ENCODE data around the gene PXDN. TPM values are rescaled to one million over a fixed set of nuclear protein-coding genes. Genes with fewer than 3 reads are reported as not detected.

PXDN gene
- total RNA-seq, 2 donors from 2014 or later = 9.5 to 20.0 TPM

DNA sequence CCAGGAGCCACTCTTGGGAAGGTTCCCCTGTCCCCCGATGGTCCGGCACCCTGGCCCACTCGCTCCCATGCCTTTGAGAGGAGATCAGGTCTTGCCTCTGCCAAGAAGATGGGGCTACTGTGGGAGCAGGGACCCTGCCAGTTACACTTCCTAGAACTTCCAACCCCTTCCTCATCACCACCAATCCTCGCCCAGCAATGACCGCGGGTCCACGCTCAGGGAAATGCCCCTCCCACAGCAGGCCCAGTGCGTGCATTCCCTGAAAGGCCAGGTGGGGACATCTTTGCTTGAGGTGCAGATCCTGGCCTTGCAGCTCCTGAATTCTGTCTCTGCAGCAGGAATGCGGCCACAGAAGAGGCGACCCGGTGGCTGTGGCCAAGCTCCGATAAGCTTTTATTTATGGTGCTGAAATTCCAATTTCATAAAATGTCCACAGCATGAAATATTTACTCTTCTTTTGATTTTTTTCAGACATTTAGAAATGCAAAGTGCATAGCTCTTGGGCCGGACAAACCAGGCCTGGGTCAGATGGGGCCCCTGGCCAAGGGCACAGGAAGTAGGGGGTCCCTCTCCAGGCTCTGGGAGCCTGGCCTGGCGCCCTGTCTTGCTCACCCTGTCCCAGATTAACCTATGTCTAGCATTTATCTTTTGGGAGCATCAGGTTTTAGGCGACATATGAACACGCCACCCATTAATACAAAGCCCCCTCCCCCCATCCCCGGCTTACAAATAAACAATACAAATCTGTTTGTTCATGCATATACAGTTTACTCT is 29.8 kb downstream of the PXDN start:
- H3K27ac ChIP-seq = no peak overlapping the region
- H3K4me1 ChIP-seq = no peaks in the 10 kb centered on the region
- H3K9ac ChIP-seq (ENCODE audit: low read depth in 2 of 2, low read length in 2 of 2) = no peak overlapping the region
- no peaks in the 10 kb centered on the region for H3K36me3 ChIP-seq
- TF ChIP-seq CTCF (IDR thresholded peaks at IDR 0.05) = no peak
- no peaks in the 10 kb centered on the region for H3K9me3 ChIP-seq
- no peak overlapping the region for H3K4me3 ChIP-seq
- no peaks in the 10 kb centered on the region for H3K27me3 ChIP-seq
- DNase-seq = no peak
- intact Hi-C loops (cut with DNase I) = no loop called here

GRCh38 chr2:1713839-1714236 is 30.5 kb downstream of the PXDN start:
- intact Hi-C loops (cut with DNase I) = no loop called here
- Histone ChIP-seq H3K4me3 (no peak overlapping the region), H3K9me3 (no peaks in the 10 kb centered on the region), H3K27ac (no peak overlapping the region), H3K36me3 (no peaks in the 10 kb centered on the region), H3K4me1 (no peaks in the 10 kb centered on the region), H3K27me3 (no peaks in the 10 kb centered on the region), H3K9ac (ENCODE audit: low read depth in 2 of 2, low read length in 2 of 2) (no peak overlapping the region)
- no peak for DNase-seq
- TF ChIP-seq CTCF (IDR thresholded peaks at IDR 0.05) = no peak

DNA sequence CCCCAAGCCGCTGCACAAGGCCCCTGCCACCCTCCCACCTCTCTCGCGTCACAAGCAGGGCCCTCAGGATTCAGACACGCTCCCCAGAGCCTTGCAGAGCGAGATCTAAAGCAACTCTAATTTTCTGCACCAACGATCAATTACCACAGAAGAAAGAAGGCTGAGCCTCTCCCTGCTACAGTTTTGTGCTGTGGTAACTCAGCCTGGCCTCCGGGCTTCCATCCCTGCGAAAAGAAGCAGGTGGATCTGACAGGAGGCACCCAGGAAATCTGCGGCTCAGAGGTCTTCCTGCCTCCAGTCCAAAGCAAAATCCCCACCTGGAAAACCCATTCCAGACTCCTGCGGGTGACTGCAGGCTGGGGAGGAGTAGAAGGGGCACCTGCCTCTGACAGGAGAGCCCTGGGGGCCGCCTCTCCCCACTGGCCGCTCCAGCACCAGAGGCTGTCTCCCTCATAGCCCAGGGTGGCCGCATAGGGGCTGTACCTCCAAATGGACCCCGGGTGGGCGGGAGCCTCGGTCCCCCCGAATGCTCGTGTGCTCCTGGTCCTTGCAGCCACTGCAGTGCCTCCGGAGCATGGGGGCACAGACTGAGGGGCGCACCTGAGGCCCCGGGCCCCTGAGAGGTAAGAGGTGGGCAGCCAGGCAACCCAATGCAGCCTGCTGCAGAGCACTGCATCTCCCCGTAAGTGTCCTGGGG is 31.0 kb downstream of the PXDN start:
- H3K27me3 ChIP-seq = no peaks in the 10 kb centered on the region
- intact Hi-C loops (cut with DNase I) = no loop called here
- H3K9ac ChIP-seq (ENCODE audit: low read depth in 2 of 2, low read length in 2 of 2) = no peak overlapping the region
- no peak overlapping the region for H3K27ac ChIP-seq
- no peak for TF ChIP-seq CTCF (IDR thresholded peaks at IDR 0.05)
- DNase-seq = no peak
- H3K4me1 ChIP-seq = peaks cover 2% of the 10 kb centered on the region
- H3K36me3 ChIP-seq = no peaks in the 10 kb centered on the region
- H3K9me3 ChIP-seq = no peaks in the 10 kb centered on the region
- H3K4me3 ChIP-seq = no peak overlapping the region

GRCh38 chr2:1709946-1710560 is 34.3 kb downstream of the PXDN start:
- intact Hi-C loops (cut with DNase I) = no loop called here
- DNase-seq = no peak
- H3K9ac ChIP-seq (ENCODE audit: low read depth in 2 of 2, low read length in 2 of 2) = no peak overlapping the region
- TF ChIP-seq CTCF (IDR thresholded peaks at IDR 0.05) = no peak
- H3K4me1 ChIP-seq = peaks cover 4% of the 10 kb centered on the region
- no peaks in the 10 kb centered on the region for H3K36me3 ChIP-seq
- no peak overlapping the region for H3K4me3 ChIP-seq
- no peaks in the 10 kb centered on the region for H3K9me3 ChIP-seq
- H3K27me3 ChIP-seq = no peaks in the 10 kb centered on the region
- H3K27ac ChIP-seq = no peak overlapping the region

GRCh38 chr2:1709335-1709605 is 35.0 kb downstream of the PXDN start:
- no peaks in the 10 kb centered on the region for H3K36me3 ChIP-seq
- DNase-seq = no peak
- TF ChIP-seq CTCF (IDR thresholded peaks at IDR 0.05) = no peak
- H3K9ac ChIP-seq (ENCODE audit: low read depth in 2 of 2, low read length in 2 of 2) = no peak overlapping the region
- intact Hi-C loops (cut with DNase I) = no loop called here
- no peaks in the 10 kb centered on the region for H3K9me3 ChIP-seq
- H3K27me3 ChIP-seq = no peaks in the 10 kb centered on the region
- no peak overlapping the region for H3K4me3 ChIP-seq
- no peak overlapping the region for H3K27ac ChIP-seq
- peaks cover 4% of the 10 kb centered on the region for H3K4me1 ChIP-seq
